Keratinocyte (primary cell): ENCODE measurements around the gene CTNNA3. TPM values are rescaled to one million over a fixed set of nuclear protein-coding genes. Genes with fewer than 3 reads are reported as not detected.

Source experiments
- DNase-seq: peaks from one replicate; pipeline ENCODE4 v3.0.0-alpha.2; 2011; ENCODE audit warnings: low read depth, missing footprints, low spot score
- FAIRE-seq: peaks from 2 replicates; lab custom pipeline; 2011; peaks lifted over from hg19 to GRCh38; lab: Jason Lieb, UNC
- H2AFZ ChIP-seq: 2 replicates; pipeline ENCODE4 v1.6.0; 2012; ENCODE audit warnings: low read length, control low read depth, inconsistent platforms; ENCODE audit not compliant: control insufficient read depth
- H3K27ac ChIP-seq: 2 replicates; pipeline ENCODE4 v1.5.1; 2011; ENCODE audit warnings: low read length; ENCODE audit not compliant: control insufficient read depth, insufficient read depth
- H3K27me3 ChIP-seq: 3 replicates; pipeline ENCODE4 v1.6.0; 2011; ENCODE audit warnings: low read length; ENCODE audit not compliant: control insufficient read depth, insufficient read depth; ENCODE audit errors: extremely low read depth
- H3K36me3 ChIP-seq, 2 experiments: 2 replicates in 1 of 2; 3 replicates in 1 of 2; pipeline ENCODE4 v1.5.1; 2011; ENCODE audit warnings: low read length in 2 of 2, mild to moderate bottlenecking in 1 of 2; ENCODE audit not compliant: control insufficient read depth in 2 of 2, insufficient read depth in 2 of 2; ENCODE audit errors: extremely low read depth in 1 of 2
- H3K4me1 ChIP-seq: 3 replicates; pipeline ENCODE4 v1.5.1; 2011; ENCODE audit warnings: low read length; ENCODE audit not compliant: control insufficient read depth, insufficient read depth; ENCODE audit errors: extremely low read depth
- H3K4me2 ChIP-seq: 3 replicates; pipeline ENCODE4 v1.6.0; 2011; ENCODE audit warnings: low read depth, low read length; ENCODE audit not compliant: control insufficient read depth, insufficient read depth; ENCODE audit errors: extremely low read depth
- H3K4me3 ChIP-seq, 3 experiments: fragments of 200-600 bp in 1 of 3; sonication (generic) in 1 of 3; 2 replicates in 2 of 3; 3 replicates in 1 of 3; pipeline ENCODE4 v1.5.1; 2011 to 2016; ENCODE audit warnings: low read length in 3 of 3, mild to moderate bottlenecking in 3 of 3, control low read depth in 2 of 3, inconsistent platforms in 1 of 3, low read depth in 1 of 3, mixed read lengths in 1 of 3, mixed run types in 1 of 3, moderate library complexity in 1 of 3; ENCODE audit not compliant: control insufficient read depth in 2 of 3, insufficient read depth in 2 of 3; ENCODE audit errors: extremely low read depth in 1 of 3
- H3K79me2 ChIP-seq: 2 replicates; pipeline ENCODE4 v1.6.0; 2012; ENCODE audit warnings: low read length; ENCODE audit not compliant: control insufficient read depth, insufficient read depth
- H3K9ac ChIP-seq: 3 replicates; pipeline ENCODE4 v1.6.0; 2011; ENCODE audit warnings: low read length; ENCODE audit not compliant: control insufficient read depth, insufficient read depth; ENCODE audit errors: extremely low read depth
- H3K9me1 ChIP-seq: 3 replicates; pipeline ENCODE4 v1.6.0; 2011; ENCODE audit warnings: low read length; ENCODE audit not compliant: control insufficient read depth, insufficient read depth; ENCODE audit errors: extremely low read depth
- H3K9me3 ChIP-seq: 2 replicates; pipeline ENCODE4 v1.5.1; 2012; ENCODE audit warnings: low read depth, low read length; ENCODE audit not compliant: control insufficient read depth
- H4K20me1 ChIP-seq: 3 replicates; pipeline ENCODE4 v1.6.0; 2011; ENCODE audit warnings: low read length; ENCODE audit not compliant: control insufficient read depth, insufficient read depth; ENCODE audit errors: extremely low read depth
- EZH2 ChIP-seq: IDR thresholded peaks from one replicate; pipeline ENCODE4 v1.6.1; 2012; ENCODE audit warnings: inconsistent platforms, mild to moderate bottlenecking, low read length, moderate library complexity
- dilution Hi-C: fragments of 300-500 bp; cut with MboI; formaldehyde crosslinking; loops from one replicate; pipeline ENCODE4 v1.7.0; 2020; ENCODE audit warnings: low sequenced_read_pairs; ENCODE audit not compliant: extremely low pct_ligation_motif_present
- polyA plus RNA-seq, 5 experiments: library from polyadenylated mRNA; depleted of rRNA in 3 of 5; stranded (reverse) in 3 of 5; stranded (forward) in 1 of 5; unstranded in 1 of 5; fragments of >200 nt; gene quantifications; 1 replicate in 1 of 5; 2 replicates in 3 of 5; 3 replicates in 1 of 5; pipeline versions ENCODE4 v1.2.1 to v1.2.3, GENCODE V29; 2011 to 2012; ENCODE audit warnings: missing spikeins in 2 of 5, low read depth in 1 of 5, low replicate concordance in 1 of 5
- TF ChIP-seq, protein P1 (sequence below), 3 experiments: IDR thresholded peaks in 1 of 3; conservative IDR thresholded peaks in 1 of 3; optimal IDR thresholded peaks in 1 of 3; 2 replicates in 2 of 3; 3 replicates in 1 of 3; pipeline versions ENCODE3 to v1.5.1; 2011; ENCODE audit warnings: low read length in 3 of 3, mild to moderate bottlenecking in 3 of 3, moderate library complexity in 2 of 3, control low read depth in 1 of 3, inconsistent platforms in 1 of 3; ENCODE audit not compliant: insufficient read depth in 2 of 3; ENCODE audit errors: extremely low read depth in 1 of 3

The CTNNA3 gene
- polyA plus RNA-seq, 1 donor (not counting 4 experiments of a cell fraction or from before 2014, with no cell fraction given), result 0.01 TPM

GRCh38 chr10:66838656-66839055 lies 857.3 kb downstream of the CTNNA3 start:
- no peaks in the 10 kb centered on the region for H3K9me1 ChIP-seq
- FAIRE-seq, result no peak

DNA sequence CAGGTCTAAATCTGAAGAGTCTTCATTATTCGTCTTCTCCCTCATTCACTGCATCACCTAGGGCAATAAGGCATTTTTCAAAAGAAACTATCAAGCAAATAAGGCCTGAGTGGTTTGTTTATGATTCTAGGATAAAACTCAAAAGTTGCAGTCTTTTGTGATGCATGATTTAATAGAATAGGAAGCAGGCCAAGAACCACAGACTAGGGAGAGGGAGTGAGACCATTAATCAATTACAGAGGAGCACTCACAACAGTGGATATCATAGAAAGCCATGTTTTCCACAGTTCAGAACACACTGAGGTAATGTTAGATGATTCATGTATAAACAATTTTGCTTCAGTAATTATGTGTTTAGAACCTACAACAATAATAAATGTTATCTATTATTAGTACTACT lies 858.0 kb downstream of the CTNNA3 start:
- H3K36me3 ChIP-seq, result no peaks in the 10 kb centered on the region
- H3K27me3 ChIP-seq, result no peaks in the 10 kb centered on the region
- no peak overlapping the region for H3K4me2 ChIP-seq
- no peaks in the 10 kb centered on the region for H4K20me1 ChIP-seq
- DNase-seq (no peak), FAIRE-seq (no peak)
- peaks cover 25% of the 10 kb centered on the region for H3K4me1 ChIP-seq
- no peak overlapping the region for H3K27ac ChIP-seq
- dilution Hi-C loops, result no loop called here
- H3K9ac ChIP-seq, result no peak overlapping the region
- no peak overlapping the region for H2AFZ ChIP-seq
- H3K79me2 ChIP-seq, result no peaks in the 10 kb centered on the region
- no peaks in the 10 kb centered on the region for H3K9me1 ChIP-seq
- TF ChIP-seq, protein P1, sequence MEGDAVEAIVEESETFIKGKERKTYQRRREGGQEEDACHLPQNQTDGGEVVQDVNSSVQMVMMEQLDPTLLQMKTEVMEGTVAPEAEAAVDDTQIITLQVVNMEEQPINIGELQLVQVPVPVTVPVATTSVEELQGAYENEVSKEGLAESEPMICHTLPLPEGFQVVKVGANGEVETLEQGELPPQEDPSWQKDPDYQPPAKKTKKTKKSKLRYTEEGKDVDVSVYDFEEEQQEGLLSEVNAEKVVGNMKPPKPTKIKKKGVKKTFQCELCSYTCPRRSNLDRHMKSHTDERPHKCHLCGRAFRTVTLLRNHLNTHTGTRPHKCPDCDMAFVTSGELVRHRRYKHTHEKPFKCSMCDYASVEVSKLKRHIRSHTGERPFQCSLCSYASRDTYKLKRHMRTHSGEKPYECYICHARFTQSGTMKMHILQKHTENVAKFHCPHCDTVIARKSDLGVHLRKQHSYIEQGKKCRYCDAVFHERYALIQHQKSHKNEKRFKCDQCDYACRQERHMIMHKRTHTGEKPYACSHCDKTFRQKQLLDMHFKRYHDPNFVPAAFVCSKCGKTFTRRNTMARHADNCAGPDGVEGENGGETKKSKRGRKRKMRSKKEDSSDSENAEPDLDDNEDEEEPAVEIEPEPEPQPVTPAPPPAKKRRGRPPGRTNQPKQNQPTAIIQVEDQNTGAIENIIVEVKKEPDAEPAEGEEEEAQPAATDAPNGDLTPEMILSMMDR (optimal IDR thresholded peaks at IDR 0.05 in 1 of 3, IDR thresholded peaks at IDR 0.05 in 1 of 3, conservative IDR thresholded peaks at IDR 0.05 in 1 of 3; ENCODE audit: extremely low read depth in 1 of 3, insufficient read depth in 2 of 3, low read length in 3 of 3), result no peak
- TF ChIP-seq EZH2, result no peak
- H3K9me3 ChIP-seq, result no peaks in the 10 kb centered on the region
- no peak overlapping the region for H3K4me3 ChIP-seq

More at GRCh38 chr10:66838656-66839055, 857.3 kb downstream of the CTNNA3 start:
- Histone ChIP-seq H3K79me2 (no peaks in the 10 kb centered on the region), H3K36me3 (no peaks in the 10 kb centered on the region), H4K20me1 (no peaks in the 10 kb centered on the region), H2AFZ (no peak overlapping the region), H3K27me3 (no peaks in the 10 kb centered on the region), H3K9me3 (no peaks in the 10 kb centered on the region), H3K4me2 (no peak overlapping the region), H3K27ac (no peak overlapping the region), H3K9ac (no peak overlapping the region), H3K4me1 (peaks cover 25% of the 10 kb centered on the region), H3K4me3 (no peak overlapping the region)
- DNase-seq, result no peak
- dilution Hi-C loops, result no loop called here
- TF ChIP-seq, protein P1 (optimal IDR thresholded peaks at IDR 0.05 in 1 of 3, IDR thresholded peaks at IDR 0.05 in 1 of 3, conservative IDR thresholded peaks at IDR 0.05 in 1 of 3; ENCODE audit: extremely low read depth in 1 of 3, insufficient read depth in 2 of 3, low read length in 3 of 3), result no peak
- no peak for TF ChIP-seq EZH2
